ENCODE data around the gene ALPP.
"Not testable (repeated sequence)": the region's sequence is repeated elsewhere in the genome, so short reads cannot be mapped to it uniquely, and the experiment has no call there.

GRCh38 chr2:232370007-232370406 is 8.5 kb upstream of the ALPP start:
- TF ChIP-seq EZH2 (IDR thresholded peaks at IDR 0.05; ENCODE audit: borderline replicate concordance, low read length); CTCF (IDR thresholded peaks at IDR 0.05; ENCODE audit: low read length): not testable (repeated sequence)
